Stomach (tissue), 9 donors: Measurements from ENCODE around the gene ANO1. TPM values are rescaled to one million over a fixed set of nuclear protein-coding genes. Genes with fewer than 3 reads are reported as not detected.
A peak's percentile ranks its signal among the peaks of the same experiment; 100 is the strongest.

Experiments used
- DNase-seq, 2 donors: peaks; one replicate each; pipeline versions ENCODE4 v3.0.0 to v3.0.0-alpha.2; 2013 to 2019
- H3K27ac ChIP-seq, 5 donors: fragments of 200-600 bp in 4 of 5; sonication (generic) in 4 of 5; one replicate each; pipeline ENCODE4 v1.5.1; 2013 to 2019; ENCODE audit warnings: mild to moderate bottlenecking in 1 of 5, moderate library complexity in 1 of 5
- H3K27me3 ChIP-seq, 3 donors: fragments of 200-600 bp; sonication (generic); one replicate each; pipeline ENCODE4 v1.5.1; 2017 to 2019; ENCODE audit warnings: mixed run types in 1 of 3
- H3K36me3 ChIP-seq, 4 donors: fragments of 200-600 bp; sonication (generic); 1 replicate in 3 of 4; 2 replicates in 1 of 4; pipeline ENCODE4 v1.5.1; 2016 to 2019
- H3K4me1 ChIP-seq, 4 donors: fragments of 200-600 bp; sonication (generic); one replicate each; pipeline ENCODE4 v1.5.1; 2016 to 2019
- H3K4me3 ChIP-seq, 4 donors: fragments of 200-600 bp; sonication (generic) in 3 of 4; one replicate each; pipeline ENCODE4 v1.5.1; 2016 to 2019; ENCODE audit warnings: mild to moderate bottlenecking in 1 of 4
- H3K9me3 ChIP-seq, 4 donors: fragments of 200-600 bp; sonication (generic); one replicate each; pipeline ENCODE4 v1.5.1; 2016 to 2019
- CTCF ChIP-seq, 7 experiments: fragments of 450-650 bp in 4 of 7; fragments of 200-600 bp in 3 of 7; sonication (generic) in 3 of 7; IDR thresholded peaks; one replicate each; pipeline ENCODE4 v1.5.1; 2016 to 2019; ENCODE audit warnings: antibody characterized with exemption in 7 of 7, control low read depth in 2 of 7, mild to moderate bottlenecking in 1 of 7
- EP300 ChIP-seq: sonication (generic); formaldehyde crosslinking; IDR thresholded peaks from one replicate; pipeline ENCODE4 v1.6.1; 2017; ENCODE audit warnings: antibody characterized with exemption
- POLR2A ChIP-seq, 4 donors: fragments of 450-650 bp; IDR thresholded peaks; one replicate each; pipeline ENCODE4 v1.6.1; 2016; ENCODE audit warnings: antibody characterized with exemption in 4 of 4, control low read depth in 2 of 4, mild to moderate bottlenecking in 1 of 4, moderate library complexity in 1 of 4
- POLR2AphosphoS5 ChIP-seq, 3 donors: sonication (generic); formaldehyde crosslinking; IDR thresholded peaks; one replicate each; pipeline ENCODE4 v1.6.1; 2016; ENCODE audit warnings: antibody characterized with exemption in 3 of 3
- WGBS, 5 donors: extraction: QIAGEN DNeasy Blood & Tissue Kit in 3 of 5; methylation state at CpG; one replicate each; pipeline versions ENCODE4 v1.1.5 to v1.1.7; 2013 to 2018; 5-methylcytosine and 5-hydroxymethylcytosine counted together
- intact Hi-C: fragments of 100-400 bp; cut with DNase I; formaldehyde crosslinking; loops from one replicate; pipeline ENCODE4 v1.15.1; 2023; ENCODE audit warnings: low total_unique reads
- polyA plus RNA-seq, 3 donors: library from polyadenylated mRNA; stranded (reverse); fragments of 200-250 nt; gene quantifications; one replicate each; pipeline ENCODE4 v1.2.3, GENCODE V29; 2013
- total RNA-seq, 5 donors: library from RNA; depleted of rRNA; stranded (reverse); fragments of >200 nt; gene quantifications; one replicate each; pipeline versions ENCODE4 v1.1.0 to v1.2.3, GENCODE V29; 2014 to 2016
- donor health status: healthy with polysubstance abuse.
- donor health status: Bipolar disorder and iron deficiency.
- donor health status: healthy.

The ANO1 gene
- total and polyA plus RNA-seq, 8 donors = 1.8 to 69.6 (median 12.9) TPM

GRCh38 chr11:70202920-70203750 lies 125.0 kb downstream of the ANO1 start, which contains the start of gene FADD:
TSS of gene FADD (plus strand) at chr11:70203296. CDS start at chr11:70203460, 164 bp downstream.
- DNase-seq = peak; percentile 92 to 98
- intact Hi-C loops = no loop called here
- TF ChIP-seq POLR2AphosphoS5 (IDR thresholded peaks at IDR 0.05) = peak; percentile 68 to 96 (median 92)
- peak in 1 of 7 experiments; percentile 33 for TF ChIP-seq CTCF (IDR thresholded peaks at IDR 0.05)
- TF ChIP-seq EP300 = no peak
- TF ChIP-seq POLR2A (IDR thresholded peaks at IDR 0.05) = peak in 1 of 4 donors; percentile 65
- Histone ChIP-seq H3K4me3 (peak within 1 kb of the TSS; percentile 83 to 94 (median 93)), H3K4me1 (peaks cover 17 to 52% (median 36%) of the 10 kb centered on the region in 4 donors), H3K36me3 (peaks cover 22 to 33% (median 32%) of the 10 kb centered on the region in 4 donors), H3K27me3 (no peaks in the 10 kb centered on the region), H3K9me3 (no peaks in the 10 kb centered on the region), H3K27ac (peak within 1 kb of the TSS; percentile 91 to 99 (median 93))
- WGBS, 5 donors = 0 to 1% (median 1%) methylated on average over 24 to 91 of the region's 91 CpGs

- Histone ChIP-seq H3K36me3 (peaks cover 22 to 40% (median 40%) of the 10 kb centered on the region in 4 donors), H3K27me3 (no peaks in the 10 kb centered on the region), H3K27ac (peak overlapping the region; percentile 91 to 99 (median 93)), H3K9me3 (no peaks in the 10 kb centered on the region), H3K4me3 (peak overlapping the region; percentile 83 to 94 (median 93)), H3K4me1 (peaks cover 17 to 55% (median 36%) of the 10 kb centered on the region in 4 donors)
- intact Hi-C loops = no loop called here
- 1 to 3% (median 2%) methylated on average over 23 to 30 of the region's 30 CpGs for WGBS, 5 donors
- TF ChIP-seq POLR2AphosphoS5 (IDR thresholded peaks at IDR 0.05) (peak in 1 of 3 donors; percentile 43), EP300 (no peak)
- peak; percentile 67 to 87 for DNase-seq
Observed at GRCh38 chr11:70203751-70204465, 125.8 kb downstream of the ANO1 start.

DNA sequence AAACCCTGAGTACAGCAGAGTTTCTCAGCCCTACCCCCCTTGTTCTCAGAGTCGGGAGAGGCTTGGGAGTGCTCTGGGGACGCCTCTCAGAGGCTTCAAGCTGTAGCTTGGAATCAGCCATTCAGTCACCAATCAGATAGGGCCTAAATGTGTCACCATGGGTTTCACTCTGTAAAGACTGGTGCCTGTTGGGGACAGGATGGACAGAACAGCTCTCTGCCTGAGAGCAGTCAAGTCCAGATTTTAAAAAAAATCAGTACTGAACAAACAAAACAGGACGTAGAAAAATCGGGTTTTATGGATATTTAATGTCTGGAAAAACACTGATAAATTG lies 126.3 kb downstream of the ANO1 start:
- Histone ChIP-seq H3K36me3 (peaks cover 22 to 46% (median 45%) of the 10 kb centered on the region in 4 donors), H3K4me3 (peak overlapping the region; percentile 83 to 94 (median 93)), H3K27ac (peak overlapping the region; percentile 43 to 99 (median 92)), H3K9me3 (no peaks in the 10 kb centered on the region), H3K4me1 (peaks cover 17 to 55% (median 36%) of the 10 kb centered on the region in 4 donors), H3K27me3 (no peaks in the 10 kb centered on the region)
- TF ChIP-seq POLR2A (IDR thresholded peaks at IDR 0.05) = no peak
- no peak for TF ChIP-seq CTCF (IDR thresholded peaks at IDR 0.05)
- no peak for TF ChIP-seq POLR2AphosphoS5 (IDR thresholded peaks at IDR 0.05)
- no peak for TF ChIP-seq EP300
- 21 to 35% (median 25%) methylated on average over 4 of the region's 4 CpGs for WGBS, 5 donors
- DNase-seq = no peak
- intact Hi-C loops = no loop called here

DNA sequence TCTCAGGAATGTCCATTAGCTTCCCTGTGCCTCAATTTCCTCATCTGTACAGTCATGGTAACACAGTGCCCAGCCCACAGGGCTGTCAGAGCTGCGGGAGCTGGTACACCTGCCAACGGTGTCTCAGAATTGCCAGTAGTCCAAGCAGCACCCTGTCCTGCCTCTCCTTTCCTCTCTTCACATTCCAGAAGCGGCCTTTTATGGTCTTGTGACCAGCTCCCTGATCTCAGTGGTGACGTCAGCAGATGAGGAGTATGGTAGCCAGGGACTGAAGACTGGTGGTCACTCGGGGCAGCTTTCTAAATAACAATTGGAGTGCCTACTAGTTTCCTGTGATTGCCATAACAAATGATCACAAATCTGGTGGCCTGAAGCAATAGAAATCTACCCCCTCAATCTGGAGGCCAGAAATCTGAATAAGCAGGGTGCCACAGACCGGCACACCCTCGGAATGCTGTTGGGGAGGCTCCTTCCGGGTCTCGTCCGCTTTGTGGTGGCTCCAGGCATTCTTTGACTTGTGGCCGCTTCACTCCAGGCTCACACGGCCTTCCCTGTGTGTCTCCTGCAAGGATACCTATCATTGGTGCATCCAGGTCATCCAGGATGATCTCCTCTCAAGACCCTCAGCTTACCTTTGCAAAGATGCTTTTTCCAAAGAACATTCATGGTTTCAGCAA lies 127.1 kb downstream of the ANO1 start:
- H3K9me3 ChIP-seq = no peaks in the 10 kb centered on the region
- peak overlapping the region in 4 of 5 donors; percentile 91 to 99 (median 93) for H3K27ac ChIP-seq
- peak overlapping the region in 2 of 4 donors; percentile 93 to 94 for H3K4me3 ChIP-seq
- TF ChIP-seq POLR2AphosphoS5 (IDR thresholded peaks at IDR 0.05) (no peak), EP300 (no peak), CTCF (IDR thresholded peaks at IDR 0.05) (no peak), POLR2A (IDR thresholded peaks at IDR 0.05) (no peak)
- H3K27me3 ChIP-seq = no peaks in the 10 kb centered on the region
- 82 to 88% (median 82%) methylated on average over 12 of the region's 12 CpGs for WGBS, 5 donors
- H3K4me1 ChIP-seq = peaks cover 17 to 55% (median 36%) of the 10 kb centered on the region in 4 donors
- no peak for DNase-seq
- intact Hi-C loops = no loop called here
- H3K36me3 ChIP-seq = peaks cover 22 to 51% (median 48%) of the 10 kb centered on the region in 4 donors
